Measurements from ENCODE around the gene MTOR. TPM values are rescaled to one million over a fixed set of nuclear protein-coding genes. Genes with fewer than 3 reads are reported as not detected.

MTOR gene
- total RNA-seq, 4 donors from 2014 or later = 22.9 to 51.5 (median 40.3) TPM

DNA sequence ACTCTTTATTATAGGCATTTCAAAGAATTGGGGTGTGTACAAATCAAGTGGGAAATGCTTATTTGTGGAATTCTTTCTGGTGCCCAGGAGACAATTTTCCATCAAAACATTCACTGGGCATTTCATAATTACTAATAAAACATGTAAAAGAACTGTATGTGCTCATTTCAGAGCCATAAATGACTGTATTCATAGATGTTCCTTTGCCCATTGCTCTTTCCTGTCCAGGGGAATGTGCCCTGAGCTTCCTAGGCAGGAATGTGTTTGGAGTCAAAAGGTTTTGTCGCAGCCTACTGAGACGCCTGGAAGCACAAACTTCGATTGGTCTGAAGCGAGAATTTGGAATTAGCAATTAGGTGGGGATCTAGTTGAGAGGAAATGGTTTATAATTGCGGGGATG is 119.0 kb downstream of the MTOR start:
- intact Hi-C loops (cut with DNase I; ENCODE audit: low total_unique reads) = no loop called here

DNA sequence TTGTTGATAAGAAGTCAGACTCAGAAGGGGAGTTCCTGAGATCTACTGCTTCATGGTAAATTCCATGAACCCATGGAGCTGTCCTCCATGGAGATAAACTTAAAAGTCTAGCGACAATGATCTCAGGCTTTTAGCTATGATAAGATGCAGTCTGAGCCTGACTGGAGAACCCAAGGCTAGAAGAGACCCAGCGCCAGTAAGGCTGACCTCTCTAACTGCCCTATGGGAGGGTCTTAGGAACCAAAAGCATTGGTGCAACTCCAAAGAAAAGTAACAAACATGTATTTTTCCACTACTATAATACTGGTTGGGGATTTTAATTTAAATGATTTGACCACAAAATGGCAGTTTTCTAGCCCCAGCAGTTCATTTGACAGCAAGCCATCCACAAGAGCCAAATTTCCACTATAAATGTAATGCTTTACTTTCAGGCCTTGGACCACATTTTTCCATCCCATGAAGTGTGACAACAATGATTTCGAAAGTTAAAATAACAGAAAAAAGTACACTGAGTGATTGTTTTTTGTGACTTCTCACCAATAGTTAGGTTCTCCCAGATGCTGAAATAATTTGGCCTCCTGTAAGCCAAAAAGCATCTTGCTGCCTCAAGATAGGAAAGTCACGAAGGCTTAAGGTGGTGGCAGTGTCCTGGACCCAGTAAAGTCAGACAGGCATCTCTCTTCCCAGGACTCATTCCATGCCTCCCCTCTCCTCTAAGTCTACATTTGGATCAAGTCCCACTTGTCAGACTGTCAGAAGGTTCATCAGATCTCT is 119.5 kb downstream of the MTOR start:
- Histone ChIP-seq H3K9me3 (no peaks in the 10 kb centered on the region), H3K27me3 (no peaks in the 10 kb centered on the region), H3K4me1 (no peaks in the 10 kb centered on the region), H3K4me3 (no peak overlapping the region), H3K36me3 (no peaks in the 10 kb centered on the region), H3K27ac (no peak overlapping the region)
- TF ChIP-seq, protein P1, sequence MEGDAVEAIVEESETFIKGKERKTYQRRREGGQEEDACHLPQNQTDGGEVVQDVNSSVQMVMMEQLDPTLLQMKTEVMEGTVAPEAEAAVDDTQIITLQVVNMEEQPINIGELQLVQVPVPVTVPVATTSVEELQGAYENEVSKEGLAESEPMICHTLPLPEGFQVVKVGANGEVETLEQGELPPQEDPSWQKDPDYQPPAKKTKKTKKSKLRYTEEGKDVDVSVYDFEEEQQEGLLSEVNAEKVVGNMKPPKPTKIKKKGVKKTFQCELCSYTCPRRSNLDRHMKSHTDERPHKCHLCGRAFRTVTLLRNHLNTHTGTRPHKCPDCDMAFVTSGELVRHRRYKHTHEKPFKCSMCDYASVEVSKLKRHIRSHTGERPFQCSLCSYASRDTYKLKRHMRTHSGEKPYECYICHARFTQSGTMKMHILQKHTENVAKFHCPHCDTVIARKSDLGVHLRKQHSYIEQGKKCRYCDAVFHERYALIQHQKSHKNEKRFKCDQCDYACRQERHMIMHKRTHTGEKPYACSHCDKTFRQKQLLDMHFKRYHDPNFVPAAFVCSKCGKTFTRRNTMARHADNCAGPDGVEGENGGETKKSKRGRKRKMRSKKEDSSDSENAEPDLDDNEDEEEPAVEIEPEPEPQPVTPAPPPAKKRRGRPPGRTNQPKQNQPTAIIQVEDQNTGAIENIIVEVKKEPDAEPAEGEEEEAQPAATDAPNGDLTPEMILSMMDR (IDR thresholded peaks at IDR 0.05) = no peak
- TF ChIP-seq POLR2A (IDR thresholded peaks at IDR 0.05) = no peak
- DNase-seq = no peak
- intact Hi-C loops (cut with DNase I; ENCODE audit: low total_unique reads) = no loop called here

More for the DNA sequence above, 119.0 kb downstream of the MTOR start:
- Histone ChIP-seq H3K27ac (no peak overlapping the region), H3K36me3 (no peaks in the 10 kb centered on the region), H3K27me3 (no peaks in the 10 kb centered on the region), H3K9me3 (no peaks in the 10 kb centered on the region), H3K4me1 (no peaks in the 10 kb centered on the region), H3K4me3 (no peak overlapping the region)
- no peak for DNase-seq
- TF ChIP-seq, protein P1 (IDR thresholded peaks at IDR 0.05) = no peak
- TF ChIP-seq POLR2A (IDR thresholded peaks at IDR 0.05) = no peak

DNA sequence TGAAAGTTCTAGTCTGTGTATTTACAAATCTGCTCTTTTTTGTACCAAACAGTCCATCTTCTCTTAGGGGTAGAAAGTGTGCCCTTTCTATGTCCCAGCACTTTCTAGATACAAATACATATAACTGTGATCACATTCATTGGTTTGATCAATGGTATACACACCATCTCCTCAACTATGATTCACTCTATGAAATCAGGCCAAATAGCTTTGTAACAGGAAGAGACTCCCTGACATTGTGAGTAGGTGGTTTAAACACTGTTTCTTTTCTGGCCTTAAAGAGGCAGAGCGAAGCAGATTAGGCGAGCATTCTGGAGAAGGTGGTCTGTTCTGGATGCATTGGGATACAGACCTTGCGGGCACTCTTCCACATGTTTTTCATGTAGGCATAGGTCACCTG is 123.4 kb downstream of the MTOR start:
- H3K27ac ChIP-seq = peak overlapping the region in 1 of 2 donors; percentile 20
- H3K9me3 ChIP-seq = no peaks in the 10 kb centered on the region
- H3K4me1 ChIP-seq = no peaks in the 10 kb centered on the region
- H3K4me3 ChIP-seq = no peak overlapping the region
- intact Hi-C loops (cut with DNase I; ENCODE audit: low total_unique reads) = no loop called here
- TF ChIP-seq, protein P1 (IDR thresholded peaks at IDR 0.05) = no peak
- no peak for TF ChIP-seq POLR2A (IDR thresholded peaks at IDR 0.05)
- H3K36me3 ChIP-seq = no peaks in the 10 kb centered on the region
- DNase-seq = no peak
- H3K27me3 ChIP-seq = no peaks in the 10 kb centered on the region

DNA sequence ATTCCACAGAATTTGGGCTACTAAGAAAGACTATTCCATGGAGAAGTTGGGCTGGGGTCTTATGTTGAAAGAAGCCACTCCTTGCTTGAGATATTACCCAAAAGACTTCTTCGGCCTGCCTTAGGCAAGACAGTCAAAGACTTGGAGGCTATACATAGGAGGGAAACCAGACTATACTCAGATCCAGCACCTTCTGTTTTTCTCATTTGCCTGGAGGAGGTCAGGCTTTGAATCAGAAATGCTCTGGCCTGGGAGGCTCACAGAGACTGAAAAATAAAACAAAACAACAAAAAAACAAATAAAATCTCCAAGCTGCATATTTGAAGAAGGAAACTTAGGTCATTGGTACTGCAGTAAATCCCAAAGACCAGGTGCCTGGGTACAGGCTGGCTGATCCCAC is 124.3 kb downstream of the MTOR start:
- H3K27ac ChIP-seq = no peak overlapping the region
- no peaks in the 10 kb centered on the region for H3K36me3 ChIP-seq

DNA sequence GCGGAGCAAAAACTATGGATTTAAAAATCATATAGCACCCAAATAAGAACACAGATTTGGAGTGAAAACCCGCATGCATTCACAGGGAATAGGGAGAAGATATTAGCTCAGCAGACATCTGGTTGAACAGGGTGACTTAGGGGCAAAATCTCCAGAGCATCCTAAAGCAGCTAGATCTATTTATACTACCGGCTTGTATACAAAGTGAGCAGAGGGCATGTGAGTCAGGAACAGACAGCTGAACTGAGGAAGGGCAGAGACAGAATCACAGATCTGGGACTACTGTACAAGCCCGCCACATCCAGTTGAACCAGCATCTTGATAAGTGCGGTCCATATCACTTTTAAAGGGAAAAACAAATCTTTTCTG is 127.5 kb downstream of the MTOR start:
- no peaks in the 10 kb centered on the region for H3K4me1 ChIP-seq
- H3K27ac ChIP-seq = no peak overlapping the region
- H3K36me3 ChIP-seq = no peaks in the 10 kb centered on the region
- no peaks in the 10 kb centered on the region for H3K27me3 ChIP-seq
- intact Hi-C loops (cut with DNase I; ENCODE audit: low total_unique reads) = no loop called here
- H3K9me3 ChIP-seq = no peaks in the 10 kb centered on the region
- no peak for DNase-seq
- no peak overlapping the region for H3K4me3 ChIP-seq
- TF ChIP-seq POLR2A (IDR thresholded peaks at IDR 0.05) = no peak
- TF ChIP-seq, protein P1 (IDR thresholded peaks at IDR 0.05) = no peak

More for the DNA sequence above, 124.3 kb downstream of the MTOR start:
- DNase-seq = no peak
- Histone ChIP-seq H3K4me3 (no peak overlapping the region), H3K27me3 (no peaks in the 10 kb centered on the region), H3K4me1 (no peaks in the 10 kb centered on the region), H3K9me3 (no peaks in the 10 kb centered on the region)
- intact Hi-C loops (cut with DNase I; ENCODE audit: low total_unique reads) = no loop called here
- TF ChIP-seq, protein P1 (IDR thresholded peaks at IDR 0.05) = no peak
- TF ChIP-seq POLR2A (IDR thresholded peaks at IDR 0.05) = no peak
